Cardiac fibroblast (primary cell): ENCODE data around the gene IREB2.
"Not testable (repeated sequence)": the region's sequence is repeated elsewhere in the genome, so short reads cannot be mapped to it uniquely, and the experiment has no call there.

ENCODE experiments used
- DNase-seq, 2 donors: peaks; one replicate each; pipeline versions ENCODE4 v3.0.0 to v3.0.0-alpha.2; 2010; ENCODE audit warnings: low read depth in 2 of 2
- H3K4me3 ChIP-seq, 2 donors: replicated peaks in 1 of 2; 1 replicate in 1 of 2; 2 replicates in 1 of 2; pipeline ENCODE4 v1.5.1; 2011; ENCODE audit warnings: low read depth in 2 of 2, low read length in 2 of 2, mild to moderate bottlenecking in 2 of 2, moderate library complexity in 1 of 2
- TF ChIP-seq, protein P1 (sequence below): IDR thresholded peaks from one replicate; pipeline ENCODE4 v1.5.1; 2011; ENCODE audit warnings: low read depth, mild to moderate bottlenecking, low read length, inconsistent platforms

IREB2 gene

DNA sequence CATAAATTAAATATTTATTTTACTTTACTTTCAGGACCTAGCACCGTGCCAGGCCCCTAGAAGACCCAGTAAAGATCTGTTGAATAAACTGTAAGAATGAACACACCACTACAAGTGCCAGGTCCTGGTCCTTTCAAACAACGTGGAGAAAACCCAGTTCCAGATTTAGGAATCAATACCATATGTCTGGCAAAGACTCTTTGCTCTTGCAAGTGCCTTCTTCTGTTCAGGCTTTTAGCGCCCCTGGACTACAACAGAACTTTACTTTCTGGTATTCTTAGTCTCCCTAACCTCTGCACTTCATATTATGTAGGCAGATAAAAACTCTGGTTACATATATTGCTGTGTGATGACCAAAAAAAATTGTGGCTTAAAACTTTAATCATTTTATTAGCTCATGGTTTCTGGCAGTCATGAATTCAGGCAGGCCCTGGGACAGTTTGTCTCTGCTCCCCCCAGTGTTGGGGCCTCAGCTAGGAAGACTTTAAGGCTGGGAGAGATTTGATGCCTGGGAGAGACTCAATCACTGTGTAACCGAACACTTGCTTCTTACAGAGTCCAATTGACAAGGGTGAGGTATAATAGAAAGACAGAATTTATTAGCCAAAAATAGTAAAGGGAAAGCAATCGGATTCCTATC is 99.4 kb downstream of the IREB2 start:
- DNase-seq = no peak
- no peak overlapping the region for H3K4me3 ChIP-seq
- TF ChIP-seq, protein P1, sequence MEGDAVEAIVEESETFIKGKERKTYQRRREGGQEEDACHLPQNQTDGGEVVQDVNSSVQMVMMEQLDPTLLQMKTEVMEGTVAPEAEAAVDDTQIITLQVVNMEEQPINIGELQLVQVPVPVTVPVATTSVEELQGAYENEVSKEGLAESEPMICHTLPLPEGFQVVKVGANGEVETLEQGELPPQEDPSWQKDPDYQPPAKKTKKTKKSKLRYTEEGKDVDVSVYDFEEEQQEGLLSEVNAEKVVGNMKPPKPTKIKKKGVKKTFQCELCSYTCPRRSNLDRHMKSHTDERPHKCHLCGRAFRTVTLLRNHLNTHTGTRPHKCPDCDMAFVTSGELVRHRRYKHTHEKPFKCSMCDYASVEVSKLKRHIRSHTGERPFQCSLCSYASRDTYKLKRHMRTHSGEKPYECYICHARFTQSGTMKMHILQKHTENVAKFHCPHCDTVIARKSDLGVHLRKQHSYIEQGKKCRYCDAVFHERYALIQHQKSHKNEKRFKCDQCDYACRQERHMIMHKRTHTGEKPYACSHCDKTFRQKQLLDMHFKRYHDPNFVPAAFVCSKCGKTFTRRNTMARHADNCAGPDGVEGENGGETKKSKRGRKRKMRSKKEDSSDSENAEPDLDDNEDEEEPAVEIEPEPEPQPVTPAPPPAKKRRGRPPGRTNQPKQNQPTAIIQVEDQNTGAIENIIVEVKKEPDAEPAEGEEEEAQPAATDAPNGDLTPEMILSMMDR = no peak

DNA sequence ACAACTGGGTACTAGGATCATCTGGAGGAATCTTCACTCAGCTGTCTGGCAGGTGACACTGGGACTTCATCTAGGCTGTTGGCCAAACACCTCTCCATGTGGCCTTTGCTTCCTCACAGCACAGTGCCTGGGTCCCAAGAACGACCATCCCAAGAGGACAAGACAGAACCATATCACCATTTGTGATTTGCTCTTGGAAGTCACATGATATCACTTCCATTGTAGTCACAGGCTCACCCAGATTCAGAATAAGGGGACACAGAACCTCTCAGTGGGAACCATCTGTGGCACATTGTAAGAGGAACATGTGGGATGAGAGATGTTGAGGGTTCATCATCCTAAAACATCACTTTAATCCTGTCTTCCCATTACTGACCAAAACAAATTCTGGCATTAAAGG is 100.3 kb downstream of the IREB2 start:
- DNase-seq = no peak
- H3K4me3 ChIP-seq = no peak overlapping the region
- TF ChIP-seq, protein P1 = no peak

DNA sequence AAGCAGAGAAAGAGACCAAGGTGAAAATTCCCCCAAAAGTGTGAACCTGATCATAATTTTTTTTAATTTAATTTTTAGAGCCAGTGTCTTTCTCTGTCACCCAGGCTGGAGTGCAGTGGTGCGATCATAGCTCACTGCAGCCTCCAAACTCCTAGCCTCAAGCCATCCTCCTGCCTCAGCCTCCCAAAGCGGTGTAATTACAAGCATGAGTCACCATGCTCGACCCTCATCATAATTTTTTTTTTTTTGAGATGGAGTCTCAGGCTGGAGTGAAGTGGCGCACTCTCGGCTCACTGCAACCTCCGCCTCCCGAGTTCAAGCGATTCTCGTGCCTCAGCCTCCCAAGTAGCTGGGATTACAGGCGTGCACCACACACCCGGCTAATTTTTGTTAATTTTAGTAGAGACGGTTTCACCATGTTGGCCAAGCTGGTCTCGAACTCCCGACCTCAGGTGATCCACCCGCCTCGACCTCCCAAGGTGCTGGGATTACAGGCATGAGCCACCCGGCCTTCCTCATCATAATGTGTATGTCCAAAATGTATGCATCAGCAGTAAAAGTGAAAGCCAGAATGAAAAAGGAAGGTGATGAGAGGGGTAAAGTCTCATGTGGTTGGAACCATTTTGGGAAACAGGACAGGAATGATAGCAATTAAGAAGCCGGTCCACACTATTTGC is 101.6 kb downstream of the IREB2 start:
- DNase-seq = not testable (repeated sequence)
- peak overlapping the region; percentile 78 to 95 for H3K4me3 ChIP-seq

DNA sequence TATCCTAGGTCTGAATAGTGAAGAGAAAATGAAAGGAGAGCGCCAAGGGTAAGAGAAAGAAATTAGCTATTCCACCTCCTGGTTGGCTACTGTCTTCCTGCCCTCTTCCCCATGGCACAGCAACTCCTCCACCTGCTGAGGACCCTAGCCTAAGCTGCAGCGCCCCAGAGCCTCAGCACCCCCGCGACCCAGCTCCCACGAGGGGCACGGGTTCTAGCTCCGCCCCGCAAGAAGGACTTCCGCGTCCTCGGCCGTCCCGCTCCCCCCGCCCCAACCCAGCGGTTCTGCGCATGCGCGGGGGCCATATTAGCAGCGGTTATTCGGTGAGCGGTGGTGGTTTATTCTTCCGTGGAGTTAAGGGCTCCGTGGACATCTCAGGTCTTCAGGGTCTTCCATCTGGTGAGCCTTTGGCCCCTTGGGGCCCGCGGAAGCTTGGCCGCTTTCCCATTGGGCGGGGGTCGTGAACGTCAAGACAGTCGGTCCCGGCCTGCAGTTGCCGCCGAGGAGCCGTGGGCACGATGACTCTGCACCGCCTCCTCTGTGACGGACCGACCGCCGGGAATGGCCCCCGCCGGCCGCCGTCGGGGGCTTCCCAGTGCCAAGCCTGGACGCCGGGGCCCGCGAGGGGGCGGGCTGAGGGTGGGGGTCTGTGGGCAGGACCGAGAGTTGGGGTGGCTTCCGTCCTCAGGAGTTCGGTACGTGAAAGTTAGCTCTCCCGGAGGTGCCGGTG is 102.3 kb downstream of the IREB2 start, which contains the start of gene PSMA4:
PSMA4 (plus strand) TSS at position 304 of the 730 bp plus-strand sequence. CDS start 1,484 bp downstream, outside the sequence.
- peak; percentile 89 to 90 for DNase-seq
- peak within 1 kb of the TSS; percentile 78 to 95 for H3K4me3 ChIP-seq
- TF ChIP-seq, protein P1 = peak; percentile 10

DNA sequence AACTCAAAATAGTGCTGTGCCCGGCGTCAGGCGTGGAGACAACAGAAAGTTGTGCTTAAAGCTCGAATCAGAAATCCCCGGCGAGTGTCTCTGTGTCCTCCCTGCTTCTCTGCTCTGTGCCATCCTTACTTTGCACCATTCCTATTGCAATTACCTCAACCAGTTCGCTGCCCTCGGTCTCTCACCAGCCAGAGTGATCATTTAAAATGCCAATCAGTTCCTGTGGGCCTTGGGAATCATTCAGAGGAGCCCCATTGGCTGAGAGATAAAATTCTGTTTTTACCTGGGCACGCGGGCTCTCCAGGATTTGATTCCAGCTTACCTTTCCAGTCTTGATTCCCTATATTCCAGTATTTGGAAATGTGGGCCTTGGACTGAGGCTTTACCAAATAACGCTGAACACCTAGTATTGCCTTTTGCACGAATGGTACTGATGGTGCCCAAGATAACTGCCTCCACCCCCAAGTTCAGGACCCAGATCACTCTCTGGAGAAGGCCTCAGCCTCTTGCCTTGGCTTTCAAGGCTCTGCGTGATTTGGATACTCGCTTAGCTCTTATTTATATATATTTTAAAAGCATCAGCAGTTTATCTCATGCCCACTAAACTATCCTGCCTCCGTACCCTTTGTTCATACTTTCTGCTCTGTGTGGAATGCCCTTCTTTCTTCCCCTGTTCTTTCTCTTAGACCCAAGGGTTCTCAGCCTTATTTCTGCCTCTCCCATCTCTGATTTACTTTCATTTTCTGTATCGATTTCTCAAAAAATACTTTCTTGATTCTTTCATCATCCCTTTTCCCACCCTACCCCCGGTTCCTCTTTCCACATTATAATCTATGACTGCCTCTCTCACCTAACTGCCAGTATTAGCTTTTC is 103.1 kb downstream of the IREB2 start:
- peak; percentile 4 to 9 for DNase-seq
- peak overlapping the region; percentile 78 to 95 for H3K4me3 ChIP-seq
- TF ChIP-seq, protein P1 = no peak

DNA sequence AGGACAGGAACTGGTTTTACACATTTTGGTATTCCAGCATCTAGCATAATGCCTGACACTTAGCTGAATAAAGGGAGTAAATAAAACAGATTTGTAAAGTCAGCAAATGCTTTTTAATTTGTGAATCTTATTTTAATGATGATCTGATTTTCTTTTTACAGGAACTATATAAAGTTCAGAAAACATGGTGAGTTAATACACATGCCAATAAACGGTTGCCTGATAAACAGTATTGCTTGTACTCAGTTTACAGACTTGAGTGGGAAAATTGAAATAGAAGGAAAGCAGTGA is 103.7 kb downstream of the IREB2 start:
- TF ChIP-seq, protein P1 = no peak
- H3K4me3 ChIP-seq = peak overlapping the region; percentile 78 to 95
- no peak for DNase-seq
